Left ventricle myocardium inferior (tissue), 1 donor: ENCODE results near the gene GJA10. TPM values are rescaled to one million over a fixed set of nuclear protein-coding genes. Genes with fewer than 3 reads are reported as not detected.

Experiments used
- DNase-seq: peaks from one replicate; pipeline ENCODE4 v3.0.0-alpha.2; 2020
- H3K27ac ChIP-seq: fragments of 200-600 bp; replicated peaks from 2 replicates; pipeline ENCODE4 v1.8.0; 2021
- H3K27me3 ChIP-seq: fragments of 200-600 bp; 2 replicates; pipeline ENCODE4 v1.8.0; 2021; ENCODE audit warnings: low read depth
- H3K36me3 ChIP-seq: fragments of 200-600 bp; 2 replicates; pipeline ENCODE4 v1.8.0; 2021
- H3K4me1 ChIP-seq: fragments of 200-600 bp; 2 replicates; pipeline ENCODE4 v1.8.0; 2021
- H3K4me3 ChIP-seq: fragments of 200-600 bp; 2 replicates; pipeline ENCODE4 v1.8.0; 2021; ENCODE audit warnings: mild to moderate bottlenecking, moderate library complexity
- H3K9me3 ChIP-seq: fragments of 200-600 bp; replicated peaks from 2 replicates; pipeline ENCODE4 v1.8.0; 2021
- intact Hi-C: fragments of 100-400 bp; cut with micrococcal nuclease; formaldehyde crosslinking; loops from one replicate; pipeline ENCODE4 v1.11.0; 2022
- total RNA-seq: library from RNA; stranded (reverse); fragmentation: NEBNext Ultra II Directional; extraction: Animal tissue kit (Norgen Biotek cat#: 25700); gene quantifications from one replicate; pipeline ENCODE4 v1.2.1, GENCODE V29; 2021
- TF ChIP-seq, protein P1 (sequence below): fragments of 200-600 bp; IDR thresholded peaks from 2 replicates; pipeline ENCODE4 v1.8.0; 2021; ENCODE audit warnings: antibody characterized with exemption, mild to moderate bottlenecking, borderline replicate concordance
- donor health status: DM: no; HTN: yes; CAD: no; lungs with severe emphysema.

Gene GJA10
- total RNA-seq, 1 donor from 2014 or later: not detected

DNA sequence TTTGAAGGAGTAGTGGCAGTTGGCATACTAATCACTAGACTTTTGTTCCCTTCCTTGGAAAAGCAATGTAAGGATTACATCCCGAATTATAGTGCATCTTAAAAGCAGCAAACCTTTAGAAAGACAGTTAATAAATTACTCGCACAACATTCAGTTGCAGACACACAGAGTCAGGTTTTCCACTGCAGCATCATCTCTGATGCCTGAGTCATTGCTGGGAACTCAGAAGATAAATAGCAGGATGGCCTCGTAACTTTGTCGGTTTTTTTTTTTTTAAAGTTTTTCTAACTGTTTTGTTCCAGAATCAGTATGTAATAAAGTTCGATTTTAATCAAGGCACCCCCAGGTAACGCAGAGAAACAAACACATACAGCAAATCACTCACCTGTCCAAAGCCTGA is 34.3 kb downstream of the GJA10 start:
- no peak for DNase-seq
- H3K4me1 ChIP-seq: no peaks in the 10 kb centered on the region
- H3K9me3 ChIP-seq: no peaks in the 10 kb centered on the region
- TF ChIP-seq, protein P1, sequence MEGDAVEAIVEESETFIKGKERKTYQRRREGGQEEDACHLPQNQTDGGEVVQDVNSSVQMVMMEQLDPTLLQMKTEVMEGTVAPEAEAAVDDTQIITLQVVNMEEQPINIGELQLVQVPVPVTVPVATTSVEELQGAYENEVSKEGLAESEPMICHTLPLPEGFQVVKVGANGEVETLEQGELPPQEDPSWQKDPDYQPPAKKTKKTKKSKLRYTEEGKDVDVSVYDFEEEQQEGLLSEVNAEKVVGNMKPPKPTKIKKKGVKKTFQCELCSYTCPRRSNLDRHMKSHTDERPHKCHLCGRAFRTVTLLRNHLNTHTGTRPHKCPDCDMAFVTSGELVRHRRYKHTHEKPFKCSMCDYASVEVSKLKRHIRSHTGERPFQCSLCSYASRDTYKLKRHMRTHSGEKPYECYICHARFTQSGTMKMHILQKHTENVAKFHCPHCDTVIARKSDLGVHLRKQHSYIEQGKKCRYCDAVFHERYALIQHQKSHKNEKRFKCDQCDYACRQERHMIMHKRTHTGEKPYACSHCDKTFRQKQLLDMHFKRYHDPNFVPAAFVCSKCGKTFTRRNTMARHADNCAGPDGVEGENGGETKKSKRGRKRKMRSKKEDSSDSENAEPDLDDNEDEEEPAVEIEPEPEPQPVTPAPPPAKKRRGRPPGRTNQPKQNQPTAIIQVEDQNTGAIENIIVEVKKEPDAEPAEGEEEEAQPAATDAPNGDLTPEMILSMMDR: no peak
- H3K4me3 ChIP-seq: no peak overlapping the region
- no peaks in the 10 kb centered on the region for H3K27me3 ChIP-seq
- H3K36me3 ChIP-seq: peaks cover 12% of the 10 kb centered on the region
- intact Hi-C loops: no loop called here
- H3K27ac ChIP-seq: no peak overlapping the region

DNA sequence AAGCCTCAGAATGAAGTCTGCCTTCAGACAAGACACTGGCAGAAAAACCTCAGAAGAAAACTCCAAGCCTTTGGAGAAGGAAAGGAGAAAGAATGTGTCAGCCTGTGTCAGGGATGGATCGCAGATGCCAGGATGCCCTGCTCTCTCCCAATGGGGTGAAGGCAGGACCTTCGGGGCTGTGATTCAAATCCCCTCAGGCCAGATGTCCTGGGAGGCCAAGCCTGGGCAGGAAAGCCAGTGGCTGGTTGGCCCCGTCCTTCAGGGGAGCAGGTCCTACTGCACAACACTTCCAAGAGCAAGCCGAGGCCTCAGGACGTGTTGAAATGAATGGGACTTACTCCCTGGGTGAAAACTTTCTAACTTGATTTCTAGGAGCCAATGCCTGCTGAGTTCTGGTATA is 36.5 kb downstream of the GJA10 start:
- intact Hi-C loops: no loop called here
- Histone ChIP-seq H3K4me3 (no peak overlapping the region), H3K27me3 (no peaks in the 10 kb centered on the region), H3K27ac (no peak overlapping the region), H3K9me3 (no peaks in the 10 kb centered on the region), H3K4me1 (no peaks in the 10 kb centered on the region), H3K36me3 (peaks cover 12% of the 10 kb centered on the region)
- TF ChIP-seq, protein P1: no peak
- no peak for DNase-seq

DNA sequence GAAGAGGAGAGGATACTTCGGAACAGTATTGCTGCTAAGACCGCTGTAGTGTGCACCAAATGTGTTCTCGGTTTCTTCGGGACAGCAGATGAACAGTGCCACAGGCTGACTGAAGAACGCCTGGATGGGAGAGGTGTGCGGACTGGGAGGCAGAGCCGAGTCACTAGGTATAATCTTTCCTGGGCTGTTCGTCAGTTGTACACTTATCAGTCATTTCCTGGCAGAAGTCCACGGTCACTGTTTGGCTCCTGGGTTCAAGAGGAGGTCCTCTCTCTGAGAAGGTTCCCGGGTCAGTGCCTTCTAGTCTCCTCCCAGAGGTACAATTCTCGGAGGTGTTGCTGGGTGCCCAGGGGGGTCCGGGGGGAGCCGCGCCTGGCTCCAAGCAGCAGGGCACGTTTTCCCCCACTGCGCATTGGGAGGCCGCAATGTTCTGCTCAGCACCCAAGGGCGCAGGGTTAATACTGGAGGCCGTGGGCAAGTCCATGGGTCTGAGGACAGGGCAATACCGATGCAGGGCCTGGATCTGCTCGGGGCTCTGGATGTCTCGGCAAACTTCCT is 38.1 kb downstream of the GJA10 start:
- H3K27me3 ChIP-seq: no peaks in the 10 kb centered on the region
- H3K9me3 ChIP-seq: no peaks in the 10 kb centered on the region
- TF ChIP-seq, protein P1: no peak
- H3K4me3 ChIP-seq: no peak overlapping the region
- intact Hi-C loops: no loop called here
- no peak for DNase-seq
- H3K4me1 ChIP-seq: no peaks in the 10 kb centered on the region
- H3K27ac ChIP-seq: no peak overlapping the region
- peaks cover 12% of the 10 kb centered on the region for H3K36me3 ChIP-seq

DNA sequence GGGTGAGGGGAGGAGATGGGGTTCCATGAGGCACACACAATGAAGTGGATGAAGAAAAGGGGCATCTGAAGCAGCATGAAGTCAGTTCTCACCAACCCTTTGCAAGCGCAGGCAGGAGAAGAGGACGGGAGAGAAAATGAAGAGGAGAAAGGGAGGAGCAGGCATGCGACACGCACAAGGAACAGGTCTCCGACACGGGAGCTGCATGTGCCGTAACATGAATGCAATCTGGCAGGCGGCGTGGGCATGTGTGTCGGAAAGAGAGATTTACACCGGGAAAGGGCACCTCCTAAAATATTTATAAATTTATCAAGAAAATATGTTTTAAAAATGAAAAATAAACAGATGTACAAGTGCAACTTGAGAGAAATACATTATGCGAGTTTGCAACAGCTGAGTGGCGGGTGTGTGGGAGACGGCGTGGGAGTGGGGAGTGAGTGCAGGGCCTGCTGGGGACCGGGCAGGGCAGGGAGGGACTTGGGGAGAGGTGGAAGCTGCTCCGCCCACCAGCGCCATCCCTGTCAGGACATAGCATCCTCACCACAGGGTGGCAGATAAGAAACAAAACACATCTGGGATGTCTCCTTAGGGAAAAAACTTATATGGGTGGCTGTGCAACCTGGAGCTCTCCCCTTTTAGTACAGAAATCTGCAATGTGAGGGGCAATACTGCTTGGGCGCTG is 40.6 kb downstream of the GJA10 start:
- Histone ChIP-seq H3K4me1 (no peaks in the 10 kb centered on the region), H3K27me3 (no peaks in the 10 kb centered on the region), H3K9me3 (no peaks in the 10 kb centered on the region), H3K4me3 (no peak overlapping the region), H3K27ac (no peak overlapping the region), H3K36me3 (peaks cover 10% of the 10 kb centered on the region)
- TF ChIP-seq, protein P1: no peak
- intact Hi-C loops: no loop called here
- DNase-seq: no peak

DNA sequence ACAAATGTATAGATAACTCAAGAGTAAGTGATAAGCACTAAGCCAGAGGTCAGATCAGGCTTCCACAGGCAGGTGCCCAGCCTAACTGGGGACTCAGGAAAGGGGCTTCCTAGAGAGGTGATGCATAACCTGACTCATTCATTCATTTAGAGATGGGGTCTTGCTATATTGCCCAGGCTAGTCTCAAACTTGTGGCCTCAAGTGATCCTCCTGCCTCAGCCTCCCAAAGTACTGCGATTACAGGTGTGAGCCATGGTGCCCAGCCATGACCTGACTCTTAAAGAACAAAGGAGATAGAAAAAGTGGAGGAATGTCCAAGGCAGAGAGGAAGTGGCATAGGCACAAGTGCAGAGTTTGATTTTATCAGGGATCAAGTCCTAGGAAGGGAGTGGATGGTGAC is 41.9 kb downstream of the GJA10 start:
- H3K4me3 ChIP-seq: no peak overlapping the region

More for the DNA sequence above, 41.9 kb downstream of the GJA10 start:
- DNase-seq: no peak
- Histone ChIP-seq H3K9me3 (no peaks in the 10 kb centered on the region), H3K36me3 (peaks cover 10% of the 10 kb centered on the region), H3K4me1 (peaks cover 5% of the 10 kb centered on the region), H3K27ac (no peak overlapping the region), H3K27me3 (no peaks in the 10 kb centered on the region)
- intact Hi-C loops: no loop called here
- TF ChIP-seq, protein P1: no peak
